H1 (cell line): ENCODE results near the gene BLCAP. TPM values are rescaled to one million over a fixed set of nuclear protein-coding genes. Genes with fewer than 3 reads are reported as not detected.

Experiments used
- BCL11A ChIP-seq, 2 experiments: IDR thresholded peaks; one replicate each; pipeline ENCODE4 v1.6.1; 2011; ENCODE audit warnings: low read depth in 2 of 2, low read length in 2 of 2, mild to moderate bottlenecking in 2 of 2
- CEBPB ChIP-seq: IDR thresholded peaks from 2 replicates; pipeline ENCODE4 v1.6.1; 2012; ENCODE audit warnings: low read depth, low read length
- CTBP2 ChIP-seq: IDR thresholded peaks from 2 replicates; pipeline ENCODE4 v1.7.0; 2011; ENCODE audit warnings: borderline replicate concordance, mild to moderate bottlenecking, moderate library complexity, mixed read lengths, low read length; ENCODE audit not compliant: insufficient read depth, insufficient read length
- EZH2 ChIP-seq: fragments of 200-600 bp; sonication (generic); IDR thresholded peaks from 2 replicates; pipeline ENCODE4 v1.7.1; 2012; ENCODE audit warnings: low read depth, mild to moderate bottlenecking, moderate library complexity, low read length, inconsistent platforms; ENCODE audit not compliant: severe bottlenecking
- KDM5A ChIP-seq: fragments of 200-600 bp; IDR thresholded peaks from 2 replicates; pipeline ENCODE4 v1.7.1; 2012; ENCODE audit warnings: mild to moderate bottlenecking, low read length, inconsistent platforms, mixed read lengths
- polyA plus RNA-seq, 7 experiments: library from polyadenylated mRNA; depleted of rRNA in 3 of 7; stranded (reverse) in 5 of 7; unstranded in 2 of 7; fragments of >200 nt in 5 of 7; fragments of 200-250 nt in 2 of 7; gene quantifications; 1 replicate in 5 of 7; 2 replicates in 1 of 7; 4 replicates in 1 of 7; pipeline versions ENCODE4 v1.2.1 to v1.2.3, GENCODE V29; 2011 to 2013; ENCODE audit warnings: missing spikeins in 2 of 7, mixed read lengths in 2 of 7
- total RNA-seq: library from RNA; stranded (reverse); fragmentation: NEBNext Ultra II Directional; extraction: Animal tissue kit (Norgen Biotek cat#: 25700); gene quantifications from 2 replicates; pipeline ENCODE4 v1.2.1, GENCODE V29; 2021

Gene BLCAP
- total and polyA plus RNA-seq, 2 of the 8 experiments (the other 6 are each of a cell fraction or from before 2014, with no cell fraction given): 60.3 to 72.2 TPM

DNA sequence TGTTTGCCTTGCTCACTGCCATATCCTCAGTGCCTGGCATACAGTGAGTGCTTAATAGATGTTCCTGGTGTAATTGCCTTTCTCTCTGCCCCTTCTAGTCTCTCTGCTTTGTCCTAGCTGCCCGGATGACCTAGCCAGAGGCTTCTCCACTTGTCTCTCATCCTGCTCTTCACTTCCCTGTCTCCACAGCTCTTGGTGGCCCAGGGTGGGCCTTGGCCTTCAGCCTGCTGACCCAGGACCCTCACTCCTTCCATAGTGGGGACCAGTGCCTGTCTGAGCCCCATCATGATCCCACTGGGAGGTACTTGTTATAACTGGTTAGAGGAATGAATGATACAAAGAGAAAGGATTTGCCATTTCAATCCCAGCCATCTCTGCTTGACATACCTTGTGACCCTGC is 49.2 kb upstream of the BLCAP start (continued):
- no peak for TF ChIP-seq KDM5A
- TF ChIP-seq BCL11A (IDR thresholded peaks at IDR 0.05; ENCODE audit: low read depth in 2 of 2, low read length in 2 of 2): no peak
- TF ChIP-seq CTBP2: no peak
- TF ChIP-seq CEBPB: no peak
- no peak for TF ChIP-seq EZH2
